GM12891 (cell line): ENCODE data around the gene LOX.
A peak's percentile ranks its signal among the peaks of the same experiment; 100 is the strongest.

Source experiments
- DNase-seq: peaks from one replicate; pipeline ENCODE4 v3.0.0; 2011; ENCODE audit warnings: low spot score; ENCODE audit not compliant: insufficient read length
- FAIRE-seq: peaks from 2 replicates; lab custom pipeline; 2011; peaks lifted over from hg19 to GRCh38; lab: Jason Lieb, UNC
- PAX5 ChIP-seq: IDR thresholded peaks from 2 replicates; pipeline ENCODE4 v1.6.1; 2011; ENCODE audit warnings: low read length, moderate library complexity, mild to moderate bottlenecking; ENCODE audit not compliant: insufficient read depth, severe bottlenecking
- POLR2A ChIP-seq: IDR thresholded peaks from 2 replicates; pipeline ENCODE4 v1.6.1; 2011; ENCODE audit warnings: low read depth, low read length, control low read depth
- POLR2AphosphoS5 ChIP-seq: IDR thresholded peaks from 2 replicates; pipeline ENCODE4 v1.6.1; 2011; ENCODE audit warnings: low read depth, low read length, control low read depth
- POU2F2 ChIP-seq: IDR thresholded peaks from 2 replicates; pipeline ENCODE4 v1.6.1; 2011; ENCODE audit warnings: low read depth, mild to moderate bottlenecking, control low read depth, low read length, moderate library complexity
- SPI1 ChIP-seq: IDR thresholded peaks from 2 replicates; pipeline ENCODE4 v1.6.1; 2011; ENCODE audit warnings: low read depth, low read length, control low read depth
- TAF1 ChIP-seq: IDR thresholded peaks from 2 replicates; pipeline ENCODE4 v1.6.1; 2011; ENCODE audit warnings: low read depth, low read length, control low read depth

The LOX gene

GRCh38 chr5:122119205-122119604 lies 41.1 kb upstream of the LOX start:
- FAIRE-seq (no peak), DNase-seq (no peak)
- TF ChIP-seq PAX5, result no peak
- no peak for TF ChIP-seq POLR2AphosphoS5
- TF ChIP-seq POLR2A, result no peak
- no peak for TF ChIP-seq TAF1
- no peak for TF ChIP-seq SPI1
- no peak for TF ChIP-seq POU2F2

- DNase-seq, result no peak
- no peak for TF ChIP-seq POLR2AphosphoS5
- TF ChIP-seq TAF1, result no peak
- no peak for TF ChIP-seq SPI1
- TF ChIP-seq PAX5, result no peak
- TF ChIP-seq POU2F2, result no peak
- no peak for TF ChIP-seq POLR2A
- FAIRE-seq, result no peak
These were observed 40.4 kb upstream of the LOX start for GRCh38 chr5:122118356-122118948.

- no peak for FAIRE-seq
- TF ChIP-seq POLR2AphosphoS5 (no peak), PAX5 (no peak), TAF1 (no peak), SPI1 (no peak), POLR2A (no peak), POU2F2 (no peak)
These were observed 36.4 kb upstream of the LOX start for GRCh38 chr5:122114501-122114900.

GRCh38 chr5:122112733-122113558 lies 34.9 kb upstream of the LOX start:
- DNase-seq (no peak), FAIRE-seq (no peak)
- TF ChIP-seq PAX5 (no peak), SPI1 (no peak), POLR2AphosphoS5 (no peak), TAF1 (no peak), POU2F2 (no peak), POLR2A (no peak)

More at GRCh38 chr5:122114501-122114900, 36.4 kb upstream of the LOX start:
- DNase-seq, result no peak

- FAIRE-seq (no peak), DNase-seq (no peak)
- TF ChIP-seq POU2F2 (no peak), SPI1 (no peak), PAX5 (no peak), POLR2A (no peak), TAF1 (no peak), POLR2AphosphoS5 (no peak)
These were observed 34.0 kb upstream of the LOX start for GRCh38 chr5:122112063-122112462.

GRCh38 chr5:122111460-122111859 lies 33.4 kb upstream of the LOX start:
- TF ChIP-seq POLR2A (no peak), POLR2AphosphoS5 (no peak), SPI1 (no peak), TAF1 (no peak), POU2F2 (no peak), PAX5 (no peak)
- FAIRE-seq, result peak; percentile 13

GRCh38 chr5:122110987-122111386 lies 32.9 kb upstream of the LOX start:
- no peak for TF ChIP-seq PAX5
- TF ChIP-seq SPI1, result no peak
- no peak for TF ChIP-seq TAF1
- TF ChIP-seq POLR2AphosphoS5, result no peak
- no peak for TF ChIP-seq POU2F2
- FAIRE-seq (no peak), DNase-seq (no peak)

More at GRCh38 chr5:122111460-122111859, 33.4 kb upstream of the LOX start:
- no peak for DNase-seq

- FAIRE-seq (no peak), DNase-seq (no peak)
- TF ChIP-seq POLR2A (no peak), PAX5 (no peak), POLR2AphosphoS5 (no peak), POU2F2 (no peak), SPI1 (no peak), TAF1 (no peak)
These were observed 29.0 kb upstream of the LOX start for GRCh38 chr5:122107016-122107415.

- TF ChIP-seq POLR2AphosphoS5, result no peak
- TF ChIP-seq POU2F2, result no peak
- no peak for TF ChIP-seq POLR2A
- no peak for FAIRE-seq
These were observed 27.9 kb upstream of the LOX start for GRCh38 chr5:122105909-122106308.

GRCh38 chr5:122102825-122103224 lies 24.8 kb upstream of the LOX start:
- TF ChIP-seq POU2F2 (no peak), POLR2AphosphoS5 (no peak)
- DNase-seq (no peak), FAIRE-seq (no peak)

More at GRCh38 chr5:122105909-122106308, 27.9 kb upstream of the LOX start:
- DNase-seq, result no peak
